ENCODE data around the gene TAMALIN.

The TAMALIN gene

GRCh38 chr12:52055731-52056711 lies 49.3 kb downstream of the TAMALIN start:
- DNase-seq (ENCODE audit: low read depth): no peak

DNA sequence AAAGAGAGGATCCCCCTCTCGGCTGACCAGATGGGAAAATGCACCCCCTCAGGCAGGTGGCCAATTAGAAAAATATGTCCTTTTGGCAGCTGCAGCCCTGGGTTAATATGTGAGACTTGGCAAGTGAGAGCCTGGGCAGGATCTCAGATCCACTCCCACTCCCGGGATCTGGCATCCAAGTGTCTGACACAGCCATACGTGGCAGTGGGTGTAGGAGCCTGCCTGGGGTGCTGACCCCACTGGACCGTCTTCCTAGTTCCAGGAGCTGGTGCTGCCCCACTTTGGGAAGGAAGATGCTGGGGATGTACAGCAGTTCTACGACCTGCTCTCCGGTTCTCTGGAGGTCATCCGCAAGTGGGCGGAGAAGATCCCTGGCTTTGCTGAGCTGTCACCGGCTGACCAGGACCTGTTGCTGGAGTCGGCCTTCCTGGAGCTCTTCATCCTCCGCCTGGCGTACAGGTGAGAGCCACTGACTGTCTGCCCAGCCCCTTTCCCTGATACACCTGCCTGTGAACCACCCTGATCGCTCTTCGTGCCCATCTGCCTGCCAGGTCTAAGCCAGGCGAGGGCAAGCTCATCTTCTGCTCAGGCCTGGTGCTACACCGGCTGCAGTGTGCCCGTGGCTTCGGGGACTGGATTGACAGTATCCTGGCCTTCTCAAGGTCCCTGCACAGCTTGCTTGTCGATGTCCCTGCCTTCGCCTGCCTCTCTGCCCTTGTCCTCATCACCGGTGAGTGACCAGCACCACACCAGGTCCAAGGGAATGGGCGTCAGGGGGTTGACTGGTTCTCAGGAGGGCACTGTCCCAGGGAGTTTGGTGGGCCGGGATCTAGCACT lies 50.3 kb downstream of the TAMALIN start:
- no peak for DNase-seq (ENCODE audit: low read depth)

GRCh38 chr12:52057638-52058576 lies 51.2 kb downstream of the TAMALIN start:
- no peak for DNase-seq (ENCODE audit: low read depth)

GRCh38 chr12:52058631-52059361 lies 52.0 kb downstream of the TAMALIN start:
- DNase-seq (ENCODE audit: low read depth): no peak

DNA sequence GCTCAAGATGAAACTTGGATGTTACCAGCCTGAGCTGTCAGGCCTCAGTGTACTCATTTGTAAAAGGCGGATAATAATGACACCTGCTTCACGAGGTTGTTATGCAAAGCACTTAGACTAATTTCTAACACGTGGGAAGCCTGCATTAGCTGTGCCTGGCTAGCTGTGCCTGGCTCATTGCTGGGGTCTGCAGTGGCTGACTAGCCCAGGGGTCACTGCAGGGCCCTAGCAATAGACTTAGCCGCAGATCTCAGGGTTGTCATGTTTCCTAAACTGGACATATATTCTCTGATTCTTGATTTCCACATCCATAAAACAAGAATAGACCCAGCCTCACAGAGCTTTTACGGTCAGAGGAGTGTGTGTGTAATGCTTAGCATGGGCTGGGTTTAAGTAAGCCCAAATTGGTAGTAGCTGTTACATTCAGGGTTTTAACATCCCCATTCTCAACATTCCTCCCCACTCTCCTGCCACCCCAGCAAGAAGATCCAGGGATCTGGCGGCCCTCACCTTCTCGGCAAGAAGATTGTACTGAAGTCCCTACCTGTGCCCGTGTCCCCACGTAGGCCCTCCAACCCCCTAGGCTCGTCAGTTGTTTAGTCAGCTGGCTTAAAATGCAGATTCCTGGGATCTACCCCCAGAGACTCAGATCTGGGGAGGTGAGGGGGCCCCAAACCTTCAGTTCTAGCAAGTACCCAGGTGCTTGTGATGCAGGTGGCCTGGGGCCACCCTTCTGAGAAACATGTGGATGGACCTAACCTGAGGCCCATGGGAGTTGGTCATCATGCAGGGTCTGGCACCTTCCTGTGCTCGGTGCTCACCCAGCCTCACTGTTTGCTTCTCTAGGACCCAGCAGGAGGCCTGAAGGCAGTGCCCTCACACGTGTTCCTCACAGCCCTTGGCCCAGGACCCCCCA lies 53.1 kb downstream of the TAMALIN start:
- DNase-seq (ENCODE audit: low read depth): no peak

- DNase-seq (ENCODE audit: low read depth): no peak
Measured at GRCh38 chr12:52060498-52061177, 53.9 kb downstream of the TAMALIN start.

- DNase-seq (ENCODE audit: low read depth): no peak
Measured at GRCh38 chr12:52061470-52062166, 54.9 kb downstream of the TAMALIN start.

- no peak for DNase-seq (ENCODE audit: low read depth)
Measured at GRCh38 chr12:52062167-52063081, 55.7 kb downstream of the TAMALIN start.

DNA sequence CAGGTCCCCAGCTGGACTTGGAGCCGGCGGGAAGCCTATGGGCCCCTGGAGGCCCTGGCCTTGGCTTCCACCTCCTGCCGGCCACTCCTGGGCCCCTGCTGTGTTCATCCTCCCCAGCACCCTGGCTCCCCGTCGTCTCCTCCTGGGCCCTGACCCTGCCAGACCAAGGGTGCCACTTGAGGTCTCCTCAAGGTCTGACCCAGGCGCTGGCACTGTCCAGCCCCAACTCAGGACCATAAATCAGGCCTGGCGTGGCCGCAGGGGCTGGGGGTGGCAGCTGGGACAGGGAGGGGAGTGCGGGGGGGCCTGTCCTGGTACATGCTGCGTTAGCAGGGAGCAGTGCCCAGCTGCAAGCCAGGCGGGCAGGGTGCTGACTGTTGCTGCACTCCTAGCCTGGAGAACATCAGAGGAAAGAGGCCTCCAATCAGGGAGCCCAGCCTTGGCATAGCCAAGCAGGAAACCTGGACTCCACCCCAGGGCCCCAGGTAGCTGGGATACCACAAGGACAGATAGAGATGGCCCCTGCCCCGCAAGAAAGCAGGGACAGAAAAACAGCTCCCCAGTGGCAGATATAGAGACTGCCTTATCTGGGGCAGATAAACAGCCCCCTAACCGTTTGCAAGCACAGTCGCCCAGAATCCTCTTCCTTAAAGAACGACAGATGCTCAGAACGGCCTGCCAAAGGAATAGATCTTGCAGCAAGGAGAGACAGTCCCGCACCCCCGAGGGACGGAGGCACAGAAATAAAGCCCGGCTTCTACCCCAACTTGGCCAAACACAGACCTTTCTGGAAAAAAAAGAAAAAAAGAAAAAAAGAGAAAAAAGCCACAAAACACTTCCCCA lies 56.6 kb downstream of the TAMALIN start:
- no peak for DNase-seq (ENCODE audit: low read depth)

GRCh38 chr12:52063981-52064649 lies 57.4 kb downstream of the TAMALIN start:
- DNase-seq (ENCODE audit: low read depth): no peak

All from T follicular helper cell (primary cell).